NCI-H187 (cell line): ENCODE results near the gene CREG2.
"Not testable (repeated sequence)": the region's sequence is repeated elsewhere in the genome, so short reads cannot be mapped to it uniquely, and the experiment has no call there.

Experiments
- DNase-seq, 2 experiments: peaks; one replicate each; lab custom pipeline; 2025; lab: John Stamatoyannopoulos, UW

CREG2 gene

GRCh38 chr2:101372792-101373191, 14.5 kb downstream of the CREG2 start:
- DNase-seq, result no peak

DNA sequence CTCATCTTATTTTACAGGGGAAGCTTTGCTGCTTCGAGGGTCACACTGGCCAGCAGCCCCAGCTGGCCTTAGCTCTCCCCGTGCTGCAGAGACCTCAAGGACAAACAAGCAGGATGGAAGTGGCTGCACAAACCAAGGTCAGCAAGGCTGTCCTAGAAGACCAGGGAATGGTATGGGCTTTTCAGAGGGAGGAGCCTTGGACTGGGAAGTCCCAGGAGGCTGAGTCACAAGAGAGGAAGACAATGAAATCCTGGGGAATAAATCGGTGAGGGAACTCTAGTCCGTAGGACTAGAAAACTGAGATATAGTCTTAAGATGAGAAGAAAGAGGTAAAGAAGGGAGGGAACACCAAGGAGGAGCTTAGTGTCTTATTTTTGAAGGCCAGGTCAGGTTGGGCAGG, 15.7 kb downstream of the CREG2 start:
- DNase-seq, result no peak

GRCh38 chr2:101369100-101369499, 18.2 kb downstream of the CREG2 start:
- DNase-seq, result no peak

GRCh38 chr2:101368376-101368775, 18.9 kb downstream of the CREG2 start:
- DNase-seq, result no peak

DNA sequence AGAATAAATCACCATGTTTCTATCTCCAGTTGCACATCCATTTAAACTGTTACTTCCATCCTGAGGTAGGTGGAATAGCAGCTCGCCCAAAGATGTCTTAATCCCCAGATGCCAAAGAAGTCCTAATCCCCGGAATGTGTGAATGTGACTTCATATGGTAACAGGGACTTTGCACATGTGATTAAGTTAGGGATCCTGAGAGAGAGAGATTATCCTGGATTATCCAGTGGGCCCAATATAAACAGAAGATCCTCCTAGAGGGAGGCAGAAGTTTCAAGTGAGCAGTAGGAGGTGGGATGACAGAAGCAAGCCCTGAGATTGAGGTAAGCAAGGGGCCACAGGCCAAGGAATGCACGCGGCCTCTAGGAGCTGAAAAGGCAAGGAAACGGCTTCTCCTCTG, 19.8 kb downstream of the CREG2 start:
- DNase-seq, result no peak

DNA sequence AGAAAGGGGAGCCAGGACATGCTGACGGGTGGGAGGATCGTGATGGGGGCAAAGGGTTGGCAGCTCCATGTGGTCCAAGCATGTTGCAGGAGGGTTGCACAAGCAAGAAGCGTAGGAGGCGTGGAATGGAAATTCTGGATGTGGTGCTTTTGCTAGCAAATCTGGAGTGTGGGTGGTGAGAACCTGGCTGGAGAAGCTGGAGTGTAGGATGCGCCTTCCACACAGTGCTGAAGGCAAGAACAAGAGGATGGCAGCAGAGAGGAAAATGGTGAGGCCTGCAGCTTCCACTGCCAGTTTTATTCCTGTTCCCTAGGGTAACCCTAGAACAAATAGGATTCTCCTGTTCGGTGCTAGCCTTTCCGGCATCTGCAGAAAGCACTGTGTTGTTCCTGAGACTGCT, 22.4 kb downstream of the CREG2 start:
- DNase-seq, result no peak

- DNase-seq, result no peak
Observed at GRCh38 chr2:101362777-101363176, 24.5 kb downstream of the CREG2 start.

DNA sequence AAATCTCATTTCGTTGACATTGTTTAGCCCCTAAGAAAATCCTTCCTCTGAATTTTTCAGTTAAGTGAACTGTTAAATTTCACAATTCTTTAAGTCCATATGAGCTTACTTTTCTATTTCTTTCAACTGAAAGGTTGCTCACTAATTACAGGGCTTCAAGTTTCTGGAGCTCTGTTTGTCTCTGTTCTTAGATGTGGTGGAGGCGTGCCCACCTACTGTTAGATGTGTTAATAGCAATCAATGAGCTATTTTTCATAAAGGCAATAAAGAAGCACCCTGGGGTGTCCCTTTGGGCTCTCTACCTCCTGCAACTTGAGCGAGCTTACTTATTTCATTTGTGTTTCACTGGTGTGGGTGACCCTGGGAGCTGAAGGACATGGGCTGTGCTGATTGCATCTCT, 25.0 kb downstream of the CREG2 start:
- no peak for DNase-seq

- no peak for DNase-seq
Observed at GRCh38 chr2:101361522-101361921, 25.8 kb downstream of the CREG2 start.

DNA sequence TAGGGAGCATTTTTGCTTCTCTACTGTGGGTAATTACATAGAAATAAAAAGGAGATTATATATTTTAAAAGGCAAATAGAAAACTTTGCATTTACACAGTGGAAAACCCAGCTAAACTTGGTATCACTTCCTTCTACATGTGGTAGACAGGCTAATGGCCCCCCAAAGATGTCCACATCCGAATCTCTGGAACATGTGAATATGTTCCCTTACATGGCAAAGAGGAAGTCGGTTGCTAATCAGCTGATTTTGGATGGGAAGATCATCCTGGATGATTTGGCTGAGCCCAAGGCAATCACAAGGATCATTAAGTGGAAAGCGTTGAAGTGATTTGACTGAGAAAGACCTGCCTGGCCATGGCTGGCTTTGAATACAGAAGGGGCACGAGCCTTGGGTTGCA, 26.2 kb downstream of the CREG2 start:
- DNase-seq, result no peak

- no peak for DNase-seq
Observed at GRCh38 chr2:101360232-101360631, 27.1 kb downstream of the CREG2 start.

- DNase-seq, result no peak
Observed at GRCh38 chr2:101359410-101359954, 27.8 kb downstream of the CREG2 start.

GRCh38 chr2:101357376-101357775, 29.9 kb downstream of the CREG2 start:
- no peak for DNase-seq

DNA sequence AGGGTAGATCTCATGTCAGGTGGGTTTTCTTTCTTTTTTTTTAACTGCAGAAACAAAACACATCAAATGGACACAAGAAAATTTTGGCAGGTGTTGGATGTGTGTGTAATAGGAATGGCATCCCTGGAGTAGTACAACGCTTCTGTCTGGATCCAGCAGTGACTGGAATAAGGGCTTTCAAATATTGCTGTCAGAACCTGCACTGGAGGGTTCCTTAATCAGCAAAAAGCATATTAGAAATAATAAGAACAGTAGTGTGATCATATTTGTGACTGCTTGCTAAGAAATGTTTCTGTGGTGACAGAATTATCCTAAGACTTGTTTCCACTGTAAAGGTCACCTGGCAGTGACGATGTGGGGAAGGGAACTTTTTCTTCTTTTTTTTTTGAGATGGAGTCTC, 30.8 kb downstream of the CREG2 start:
- DNase-seq, result no peak

DNA sequence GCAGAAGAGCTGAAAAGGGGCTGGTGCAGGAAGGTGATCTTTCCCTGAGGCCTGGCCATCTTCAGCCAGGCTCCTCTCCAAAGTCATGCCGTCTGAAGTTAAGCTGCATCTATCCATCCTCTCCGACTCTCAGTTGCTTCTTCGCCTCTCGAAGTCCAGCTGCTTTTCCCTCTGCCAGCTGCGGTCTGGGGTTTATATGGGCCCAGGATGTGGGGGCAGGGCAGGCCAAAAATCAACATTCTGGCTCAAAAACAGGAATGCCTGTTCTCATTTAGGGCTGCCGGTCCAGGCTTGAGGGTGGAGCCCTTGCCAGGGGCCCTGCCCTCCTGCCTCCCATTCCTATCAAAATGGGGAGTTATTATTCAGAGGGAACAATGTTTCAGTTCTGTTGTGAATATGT, 31.2 kb downstream of the CREG2 start:
- DNase-seq, result no peak

DNA sequence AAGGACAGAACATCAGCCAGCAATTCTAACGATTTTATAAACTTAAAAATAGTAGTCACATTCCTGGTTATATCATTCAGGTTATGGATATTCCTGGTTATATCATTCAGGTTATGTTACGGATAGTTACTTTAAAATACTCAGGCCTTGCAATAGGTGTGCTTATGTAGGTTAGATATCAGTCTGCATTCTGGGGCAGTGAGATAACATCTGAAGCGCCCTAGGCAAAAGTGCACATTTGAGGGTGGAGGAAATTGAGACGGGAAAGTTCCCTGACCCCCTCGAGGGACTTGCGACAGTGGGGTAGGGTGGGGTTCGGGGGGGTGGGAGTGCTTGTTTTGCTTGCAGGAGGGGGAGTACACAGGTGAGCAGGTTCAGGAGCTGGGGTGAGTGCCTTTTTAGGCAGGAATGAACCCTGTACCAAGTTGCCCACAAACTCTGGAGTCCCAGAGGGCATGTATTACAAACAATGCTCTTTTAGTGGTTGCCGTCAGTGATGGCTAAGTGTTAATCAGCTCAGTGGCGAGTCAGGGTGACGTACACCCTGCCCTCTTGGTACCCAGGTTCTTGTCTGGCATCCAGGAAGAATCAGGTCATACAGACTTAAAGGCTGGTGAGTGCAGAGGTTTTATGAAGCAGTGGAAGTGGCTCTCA, 31.8 kb downstream of the CREG2 start:
- no peak for DNase-seq

GRCh38 chr2:101354420-101355311, 32.6 kb downstream of the CREG2 start:
- no peak for DNase-seq

- DNase-seq, result not testable (repeated sequence)
Observed at GRCh38 chr2:101352631-101353030, 34.7 kb downstream of the CREG2 start.

- DNase-seq, result no peak
Observed at GRCh38 chr2:101351207-101351606, 36.1 kb downstream of the CREG2 start.

- no peak for DNase-seq
Observed at GRCh38 chr2:101349893-101350662, 37.2 kb downstream of the CREG2 start.

GRCh38 chr2:101348883-101349282, 38.4 kb downstream of the CREG2 start:
- no peak for DNase-seq

DNA sequence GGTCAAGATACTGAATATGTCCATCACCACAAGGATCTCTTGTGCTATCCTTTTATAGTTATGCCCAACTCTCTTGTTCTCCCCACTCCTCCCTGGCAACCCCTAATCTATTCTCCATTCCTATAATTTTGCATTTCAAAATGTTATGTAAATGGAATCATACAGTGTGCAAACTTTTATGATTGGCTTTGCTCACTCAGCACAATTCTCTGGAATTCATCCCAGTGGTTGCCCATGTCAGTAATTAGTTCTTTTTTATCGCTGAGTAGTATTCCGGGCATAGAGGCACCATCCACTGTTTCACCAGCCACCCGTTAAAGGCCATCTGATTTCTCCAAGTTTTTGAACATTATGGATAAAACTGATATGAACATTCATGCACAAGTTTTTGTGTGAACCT, 40.4 kb downstream of the CREG2 start:
- DNase-seq, result no peak
